ENCODE measurements around the gene PPEF1. TPM values are rescaled to one million over a fixed set of nuclear protein-coding genes. Genes with fewer than 3 reads are reported as not detected.

Gene PPEF1
- total RNA-seq = 0.33 to 2.2 TPM (median 0.57 TPM) in 3 replicates
- long read RNA-seq = 0 reads

- no peak for DNase-seq (ENCODE audit: low spot score)
- no peak within 1 kb of the TSS for H3K4me3 Mint-ChIP-seq (ENCODE audit: unreplicated experiment)
- H3K4me1 Mint-ChIP-seq (ENCODE audit: low read depth) = peaks cover 16% of the 10 kb centered on the region
- H3K36me3 Mint-ChIP-seq (ENCODE audit: low read depth) = no peaks in the 10 kb centered on the region
- no peak for TF ChIP-seq CTCF (IDR thresholded peaks at IDR 0.05)
- no peaks in the 10 kb centered on the region for H3K27me3 Mint-ChIP-seq (ENCODE audit: low read depth)
- peaks cover 15% of the 10 kb centered on the region for H3K9me3 Mint-ChIP-seq (ENCODE audit: low read depth)
- no peak within 1 kb of the TSS for H3K27ac Mint-ChIP-seq (ENCODE audit: unreplicated experiment)
Observed at GRCh38 chrX:18707426-18708049, at the start of gene PPEF1. TSS of gene PPEF1 (plus strand) at chrX:18707645. CDS start at chrX:18707781, 136 bp downstream.

- no peaks in the 10 kb centered on the region for H3K27me3 Mint-ChIP-seq (ENCODE audit: low read depth)
- no peak overlapping the region for H3K27ac Mint-ChIP-seq (ENCODE audit: unreplicated experiment)
- TF ChIP-seq CTCF (IDR thresholded peaks at IDR 0.05) = no peak
- no peak for DNase-seq (ENCODE audit: low spot score)
- H3K9me3 Mint-ChIP-seq (ENCODE audit: low read depth) = no peaks in the 10 kb centered on the region
- H3K4me3 Mint-ChIP-seq (ENCODE audit: unreplicated experiment) = no peak overlapping the region
- no peaks in the 10 kb centered on the region for H3K4me1 Mint-ChIP-seq (ENCODE audit: low read depth)
- peaks cover 2% of the 10 kb centered on the region for H3K36me3 Mint-ChIP-seq (ENCODE audit: low read depth)
Observed at GRCh38 chrX:18661273-18661672, 46.2 kb upstream of the PPEF1 start.

DNA sequence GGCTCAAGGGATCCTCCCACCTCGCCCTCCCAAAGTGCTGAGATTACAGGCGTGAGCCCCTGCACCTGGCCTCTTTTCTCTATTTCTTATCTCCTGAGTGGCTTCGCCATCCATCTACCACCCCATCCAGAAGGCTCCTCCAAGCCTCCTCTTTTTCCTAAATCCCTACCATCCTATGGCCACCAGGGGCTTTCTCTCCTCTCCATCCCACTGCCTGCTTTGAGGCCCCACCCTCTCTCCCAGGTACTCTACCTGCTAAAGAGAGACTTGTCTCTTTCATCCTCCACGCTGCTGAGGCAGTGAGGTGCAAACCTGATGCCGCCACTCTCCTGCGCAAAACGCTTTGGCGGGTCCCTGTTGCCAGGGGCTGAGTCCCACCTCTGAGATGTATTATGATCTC, 42.5 kb upstream of the PPEF1 start:
- Mint-ChIP-seq H3K4me1 (ENCODE audit: low read depth) (peaks cover 6% of the 10 kb centered on the region), H3K27ac (ENCODE audit: unreplicated experiment) (no peak overlapping the region), H3K4me3 (ENCODE audit: unreplicated experiment) (no peak overlapping the region), H3K36me3 (ENCODE audit: low read depth) (peaks cover 2% of the 10 kb centered on the region), H3K9me3 (ENCODE audit: low read depth) (peaks cover 7% of the 10 kb centered on the region), H3K27me3 (ENCODE audit: low read depth) (no peaks in the 10 kb centered on the region)
- DNase-seq (ENCODE audit: low spot score) = no peak
- peak; percentile 7 for TF ChIP-seq CTCF (IDR thresholded peaks at IDR 0.05)

- no peak overlapping the region for H3K4me3 Mint-ChIP-seq (ENCODE audit: unreplicated experiment)
- no peaks in the 10 kb centered on the region for H3K27me3 Mint-ChIP-seq (ENCODE audit: low read depth)
- no peak for DNase-seq (ENCODE audit: low spot score)
- H3K27ac Mint-ChIP-seq (ENCODE audit: unreplicated experiment) = no peak overlapping the region
- peaks cover 6% of the 10 kb centered on the region for H3K4me1 Mint-ChIP-seq (ENCODE audit: low read depth)
- no peak for TF ChIP-seq CTCF (IDR thresholded peaks at IDR 0.05)
- peaks cover 2% of the 10 kb centered on the region for H3K36me3 Mint-ChIP-seq (ENCODE audit: low read depth)
- peaks cover 7% of the 10 kb centered on the region for H3K9me3 Mint-ChIP-seq (ENCODE audit: low read depth)
Observed at GRCh38 chrX:18666614-18667013, 40.8 kb upstream of the PPEF1 start.

GRCh38 chrX:18668071-18668835, 39.2 kb upstream of the PPEF1 start:
- Mint-ChIP-seq H3K9me3 (ENCODE audit: low read depth) (peaks cover 10% of the 10 kb centered on the region), H3K27me3 (ENCODE audit: low read depth) (no peaks in the 10 kb centered on the region), H3K27ac (ENCODE audit: unreplicated experiment) (no peak overlapping the region), H3K4me1 (ENCODE audit: low read depth) (peaks cover 6% of the 10 kb centered on the region), H3K4me3 (ENCODE audit: unreplicated experiment) (no peak overlapping the region), H3K36me3 (ENCODE audit: low read depth) (peaks cover 2% of the 10 kb centered on the region)
- no peak for TF ChIP-seq CTCF (IDR thresholded peaks at IDR 0.05)
- no peak for DNase-seq (ENCODE audit: low spot score)
